Fibroblast of pulmonary artery (primary cell): ENCODE measurements around the gene PLEKHJ1.

ENCODE experiments used
- DNase-seq: peaks from one replicate; pipeline ENCODE4 v3.0.0-alpha.2; 2010; ENCODE audit warnings: low read depth
- H3K4me3 ChIP-seq: replicated peaks from 2 replicates; pipeline ENCODE4 v1.5.1; 2011; ENCODE audit warnings: low read depth, mild to moderate bottlenecking, control low read depth, low read length, moderate library complexity
- TF ChIP-seq, protein P1 (sequence below): IDR thresholded peaks from 2 replicates; pipeline ENCODE4 v1.5.1; 2011; ENCODE audit warnings: mild to moderate bottlenecking, control low read depth, low read length, inconsistent platforms; ENCODE audit errors: missing control alignments

The PLEKHJ1 gene

DNA sequence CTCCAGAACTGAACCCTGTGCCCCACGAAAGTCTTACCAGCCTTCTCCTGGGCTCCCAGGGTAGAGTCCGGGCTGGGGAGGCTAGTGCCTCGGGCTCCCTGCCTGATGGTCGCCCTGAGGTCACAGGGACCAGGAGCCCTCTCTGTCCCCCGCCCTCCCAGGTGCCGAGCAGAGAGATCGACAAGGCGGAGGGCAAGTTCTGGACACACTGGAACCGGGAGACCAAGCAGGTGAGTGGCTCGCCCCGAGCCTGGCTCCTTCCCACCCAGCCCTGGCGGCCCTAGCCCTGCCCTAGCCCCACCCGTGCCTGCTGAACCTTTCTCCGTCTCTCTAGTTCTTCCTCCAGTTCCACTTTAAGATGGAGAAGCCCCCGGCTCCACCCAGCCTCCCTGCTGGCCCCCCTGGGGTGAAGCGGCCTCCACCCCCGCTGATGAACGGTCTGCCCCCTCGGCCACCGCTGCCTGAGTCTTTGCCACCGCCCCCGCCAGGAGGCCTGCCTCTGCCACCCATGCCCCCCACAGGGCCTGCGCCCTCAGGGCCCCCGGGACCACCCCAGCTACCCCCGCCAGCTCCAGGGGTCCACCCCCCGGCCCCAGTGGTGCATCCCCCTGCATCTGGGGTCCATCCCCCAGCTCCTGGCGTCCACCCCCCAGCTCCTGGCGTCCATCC is 11.4 kb upstream of the PLEKHJ1 start:
- no peak for DNase-seq
- H3K4me3 ChIP-seq, result no peak overlapping the region
- TF ChIP-seq, protein P1, sequence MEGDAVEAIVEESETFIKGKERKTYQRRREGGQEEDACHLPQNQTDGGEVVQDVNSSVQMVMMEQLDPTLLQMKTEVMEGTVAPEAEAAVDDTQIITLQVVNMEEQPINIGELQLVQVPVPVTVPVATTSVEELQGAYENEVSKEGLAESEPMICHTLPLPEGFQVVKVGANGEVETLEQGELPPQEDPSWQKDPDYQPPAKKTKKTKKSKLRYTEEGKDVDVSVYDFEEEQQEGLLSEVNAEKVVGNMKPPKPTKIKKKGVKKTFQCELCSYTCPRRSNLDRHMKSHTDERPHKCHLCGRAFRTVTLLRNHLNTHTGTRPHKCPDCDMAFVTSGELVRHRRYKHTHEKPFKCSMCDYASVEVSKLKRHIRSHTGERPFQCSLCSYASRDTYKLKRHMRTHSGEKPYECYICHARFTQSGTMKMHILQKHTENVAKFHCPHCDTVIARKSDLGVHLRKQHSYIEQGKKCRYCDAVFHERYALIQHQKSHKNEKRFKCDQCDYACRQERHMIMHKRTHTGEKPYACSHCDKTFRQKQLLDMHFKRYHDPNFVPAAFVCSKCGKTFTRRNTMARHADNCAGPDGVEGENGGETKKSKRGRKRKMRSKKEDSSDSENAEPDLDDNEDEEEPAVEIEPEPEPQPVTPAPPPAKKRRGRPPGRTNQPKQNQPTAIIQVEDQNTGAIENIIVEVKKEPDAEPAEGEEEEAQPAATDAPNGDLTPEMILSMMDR, result no peak

DNA sequence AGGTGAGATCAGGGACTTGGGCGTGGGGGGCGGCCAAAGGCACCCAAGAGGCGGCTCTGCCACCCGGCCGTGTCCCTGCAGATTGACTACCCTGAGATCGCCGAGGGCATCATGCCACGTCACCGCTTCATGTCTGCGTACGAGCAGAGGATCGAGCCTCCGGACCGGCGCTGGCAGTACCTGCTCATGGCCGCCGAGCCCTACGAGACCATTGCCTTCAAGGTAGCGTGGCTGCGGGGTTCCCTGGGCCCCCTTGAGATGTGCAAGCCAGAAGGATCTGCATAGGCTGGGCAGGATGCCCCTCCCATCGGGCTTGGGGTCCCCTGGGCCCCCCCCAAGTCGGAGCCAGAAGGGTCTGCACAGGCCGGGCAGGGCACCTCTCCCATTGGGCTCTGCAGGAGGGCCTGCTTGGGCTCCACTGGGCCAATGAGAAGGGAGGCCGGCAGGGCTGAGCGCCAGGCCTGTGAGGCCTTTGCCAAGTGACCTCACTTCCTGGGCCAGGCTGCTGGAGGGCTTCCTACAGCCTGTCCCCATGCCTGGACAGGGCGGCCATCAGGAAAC is 10.8 kb upstream of the PLEKHJ1 start:
- TF ChIP-seq, protein P1, result no peak
- peak; percentile 67 for DNase-seq
- no peak overlapping the region for H3K4me3 ChIP-seq

DNA sequence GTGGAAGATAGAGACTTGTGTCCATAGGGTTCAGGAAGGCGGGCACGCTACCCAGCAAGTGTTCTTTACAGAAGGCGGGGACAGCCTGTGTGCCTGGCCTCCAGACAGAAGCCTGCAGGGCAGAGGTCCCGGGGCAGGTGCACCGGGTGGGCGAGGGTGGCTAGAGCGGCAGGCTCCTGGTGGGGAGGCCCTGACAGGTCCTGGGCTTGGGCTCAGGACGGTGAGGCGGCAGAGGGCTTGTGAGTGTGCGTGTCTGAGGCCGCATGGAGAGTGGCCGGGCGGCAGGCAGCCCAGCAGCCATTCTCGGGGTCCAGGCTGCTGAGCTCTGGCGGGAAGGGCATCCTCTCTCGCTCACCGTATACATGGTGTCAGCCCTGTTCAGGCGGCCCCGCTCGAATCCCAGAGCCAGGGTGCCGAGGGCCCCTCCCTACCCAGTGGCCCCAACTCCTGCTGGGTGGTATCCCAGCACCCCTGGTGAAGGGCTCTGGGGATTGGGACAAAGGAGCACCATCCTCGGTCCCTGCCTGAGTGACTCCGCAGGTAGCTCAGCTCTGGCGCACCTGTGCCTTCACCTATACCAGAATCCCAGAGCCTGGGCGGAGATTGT is 10.0 kb upstream of the PLEKHJ1 start:
- DNase-seq, result no peak
- no peak overlapping the region for H3K4me3 ChIP-seq
- TF ChIP-seq, protein P1, result no peak

DNA sequence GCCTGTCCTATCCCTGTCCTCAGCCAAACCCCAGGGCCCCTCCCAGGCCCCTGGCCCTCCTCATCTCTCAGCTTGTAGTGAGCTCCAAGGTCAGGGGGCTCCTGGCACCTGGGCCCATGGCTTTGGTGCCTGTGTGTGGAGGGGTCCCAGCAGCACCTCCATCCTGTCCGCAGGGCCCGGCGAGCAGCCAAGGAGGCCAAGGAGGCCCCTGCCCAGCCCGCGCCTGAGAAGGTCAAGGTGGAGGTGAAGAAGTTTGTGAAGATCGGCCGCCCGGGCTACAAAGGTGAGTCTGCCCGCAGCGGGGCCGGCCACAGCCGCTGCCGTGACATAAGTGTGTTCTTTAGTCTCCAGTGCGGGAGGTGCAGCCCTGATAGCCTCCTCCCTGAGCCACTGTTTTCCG is 9.1 kb upstream of the PLEKHJ1 start:
- no peak for DNase-seq
- TF ChIP-seq, protein P1, result no peak
- H3K4me3 ChIP-seq, result no peak overlapping the region

DNA sequence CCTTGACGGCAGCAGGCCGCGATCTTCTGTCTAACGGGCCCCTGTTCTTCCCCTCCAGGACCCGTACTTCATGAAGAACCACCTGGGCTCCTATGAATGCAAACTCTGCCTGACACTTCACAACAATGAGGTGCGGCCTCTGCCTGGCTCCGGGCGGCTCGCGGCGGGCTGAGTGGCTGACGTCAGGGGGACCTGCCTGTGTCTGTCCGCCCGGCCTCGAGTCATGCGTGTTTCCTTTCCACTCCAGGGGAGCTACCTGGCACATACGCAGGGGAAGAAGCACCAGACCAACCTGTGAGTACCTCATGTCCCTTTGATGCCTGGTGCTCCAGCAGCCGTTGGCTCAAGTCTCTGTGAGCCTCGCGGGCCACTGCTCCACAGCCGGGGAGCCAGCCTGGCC is 8.4 kb upstream of the PLEKHJ1 start:
- no peak overlapping the region for H3K4me3 ChIP-seq
- TF ChIP-seq, protein P1, result no peak
- DNase-seq, result no peak

DNA sequence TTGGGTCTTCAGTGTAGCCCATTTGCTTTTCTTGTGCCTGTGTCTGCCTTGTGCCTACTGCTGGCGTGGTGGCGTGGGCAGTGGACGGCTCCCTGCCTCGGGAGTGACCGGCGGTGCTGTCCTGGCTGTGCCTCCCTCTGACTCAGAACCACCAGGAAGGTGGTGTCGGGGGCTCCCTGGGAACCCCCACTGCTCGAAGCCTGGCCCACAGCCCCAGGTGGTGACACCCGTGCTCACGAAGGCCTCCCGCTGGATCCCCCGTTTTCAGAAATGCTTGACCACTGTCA is 7.9 kb upstream of the PLEKHJ1 start:
- H3K4me3 ChIP-seq, result no peak overlapping the region
- TF ChIP-seq, protein P1, result no peak
- DNase-seq, result no peak
